NOMO-1 treated with dmso at 0.1 percent for 144 hours (cell line): ENCODE data around the gene MTRF1.
A peak's percentile ranks its signal among the peaks of the same experiment; 100 is the strongest.
"Not testable (repeated sequence)": the region's sequence is repeated elsewhere in the genome, so short reads cannot be mapped to it uniquely, and the experiment has no call there.

Experiments
- DNase-seq: peaks from one replicate; lab custom pipeline; 2025; ENCODE audit not compliant: unreplicated experiment; lab: John Stamatoyannopoulos, UW

MTRF1 gene

GRCh38 chr13:41282129-41282571 lies 18.8 kb upstream of the MTRF1 start:
- DNase-seq = peak; percentile 27

GRCh38 chr13:41279156-41279555 lies 15.8 kb upstream of the MTRF1 start:
- DNase-seq = not testable (repeated sequence)

GRCh38 chr13:41276824-41277223 lies 13.4 kb upstream of the MTRF1 start:
- no peak for DNase-seq

GRCh38 chr13:41274881-41275280 lies 11.5 kb upstream of the MTRF1 start:
- DNase-seq = no peak

- DNase-seq = no peak
Measured at GRCh38 chr13:41273831-41274441, 10.6 kb upstream of the MTRF1 start.

GRCh38 chr13:41271456-41272285 lies 8.3 kb upstream of the MTRF1 start:
- no peak for DNase-seq

- DNase-seq = no peak
Measured at GRCh38 chr13:41268764-41269163, 5.4 kb upstream of the MTRF1 start.

GRCh38 chr13:41267106-41267505 lies 3.7 kb upstream of the MTRF1 start:
- DNase-seq = no peak

GRCh38 chr13:41259875-41260501 lies 3.4 kb downstream of the MTRF1 start:
- DNase-seq = no peak

GRCh38 chr13:41257535-41257934 lies 5.8 kb downstream of the MTRF1 start:
- no peak for DNase-seq

- DNase-seq = no peak
Measured at GRCh38 chr13:41254902-41255301, 8.5 kb downstream of the MTRF1 start.

- DNase-seq = no peak
Measured at GRCh38 chr13:41250993-41251392, 12.4 kb downstream of the MTRF1 start.

- DNase-seq = no peak
Measured at GRCh38 chr13:41246969-41247680, 16.3 kb downstream of the MTRF1 start.

- no peak for DNase-seq
Measured at GRCh38 chr13:41244556-41244955, 18.8 kb downstream of the MTRF1 start.

GRCh38 chr13:41241626-41242025 lies 21.8 kb downstream of the MTRF1 start:
- DNase-seq = no peak

- DNase-seq = no peak
Measured at GRCh38 chr13:41236369-41236768, 27.0 kb downstream of the MTRF1 start.

- DNase-seq = peak; percentile 11
Measured at GRCh38 chr13:41232578-41233480, 30.5 kb downstream of the MTRF1 start.

- no peak for DNase-seq
Measured at GRCh38 chr13:41231786-41232185, 31.6 kb downstream of the MTRF1 start.

GRCh38 chr13:41231025-41231677 lies 32.2 kb downstream of the MTRF1 start:
- no peak for DNase-seq

GRCh38 chr13:41229356-41229755 lies 34.0 kb downstream of the MTRF1 start:
- no peak for DNase-seq
